ENCODE data around the gene AMPD3. TPM values are rescaled to one million over a fixed set of nuclear protein-coding genes. Genes with fewer than 3 reads are reported as not detected.

The AMPD3 gene
- total RNA-seq, 1 donor from 2014 or later: 6.8 TPM

GRCh38 chr11:10414659-10415058, 40.4 kb upstream of the AMPD3 start:
- Mint-ChIP-seq H3K4me3 (no peak overlapping the region), H3K27me3 (ENCODE audit: low read depth) (peaks cover 9% of the 10 kb centered on the region), H3K27ac (peak overlapping the region; percentile 18), H3K4me1 (peaks cover 4% of the 10 kb centered on the region), H3K36me3 (no peaks in the 10 kb centered on the region), H3K9me3 (no peaks in the 10 kb centered on the region)
- DNase-seq (ENCODE audit: low spot score in 2 of 2, unreplicated experiment in 2 of 2): no peak
- no peak for TF ChIP-seq CTCF (IDR thresholded peaks at IDR 0.05; ENCODE audit: unreplicated experiment)

GRCh38 chr11:10415817-10416392, 39.2 kb upstream of the AMPD3 start:
- H3K9me3 Mint-ChIP-seq: no peaks in the 10 kb centered on the region
- H3K27ac Mint-ChIP-seq: no peak overlapping the region
- DNase-seq (ENCODE audit: low spot score in 2 of 2, unreplicated experiment in 2 of 2): no peak
- H3K36me3 Mint-ChIP-seq: no peaks in the 10 kb centered on the region
- H3K4me3 Mint-ChIP-seq: no peak overlapping the region
- H3K4me1 Mint-ChIP-seq: peaks cover 4% of the 10 kb centered on the region
- peaks cover 12% of the 10 kb centered on the region for H3K27me3 Mint-ChIP-seq (ENCODE audit: low read depth)
- TF ChIP-seq CTCF (IDR thresholded peaks at IDR 0.05; ENCODE audit: unreplicated experiment): no peak

- TF ChIP-seq CTCF (IDR thresholded peaks at IDR 0.05; ENCODE audit: unreplicated experiment): no peak
- Mint-ChIP-seq H3K27me3 (ENCODE audit: low read depth) (peaks cover 27% of the 10 kb centered on the region), H3K27ac (no peak overlapping the region), H3K4me1 (peaks cover 4% of the 10 kb centered on the region), H3K4me3 (no peak overlapping the region), H3K9me3 (peaks cover 21% of the 10 kb centered on the region), H3K36me3 (no peaks in the 10 kb centered on the region)
- no peak for DNase-seq (ENCODE audit: low spot score in 2 of 2, unreplicated experiment in 2 of 2)
Observed at GRCh38 chr11:10418259-10418949, 36.7 kb upstream of the AMPD3 start.

- Mint-ChIP-seq H3K27ac (no peak overlapping the region), H3K9me3 (peaks cover 27% of the 10 kb centered on the region), H3K4me1 (peaks cover 4% of the 10 kb centered on the region), H3K4me3 (no peak overlapping the region), H3K36me3 (no peaks in the 10 kb centered on the region), H3K27me3 (ENCODE audit: low read depth) (peaks cover 27% of the 10 kb centered on the region)
- DNase-seq (ENCODE audit: low spot score in 2 of 2, unreplicated experiment in 2 of 2): no peak
- no peak for TF ChIP-seq CTCF (IDR thresholded peaks at IDR 0.05; ENCODE audit: unreplicated experiment)
Observed at GRCh38 chr11:10418950-10419310, 36.1 kb upstream of the AMPD3 start.

- Mint-ChIP-seq H3K27me3 (ENCODE audit: low read depth) (peaks cover 23% of the 10 kb centered on the region), H3K9me3 (peaks cover 35% of the 10 kb centered on the region), H3K4me1 (no peaks in the 10 kb centered on the region), H3K36me3 (no peaks in the 10 kb centered on the region), H3K27ac (no peak overlapping the region), H3K4me3 (no peak overlapping the region)
- no peak for DNase-seq (ENCODE audit: low spot score in 2 of 2, unreplicated experiment in 2 of 2)
- TF ChIP-seq CTCF (IDR thresholded peaks at IDR 0.05; ENCODE audit: unreplicated experiment): no peak
Observed at GRCh38 chr11:10426475-10426874, 28.6 kb upstream of the AMPD3 start.

Data from mesothelial cell of epicardium (in vitro differentiated cells).